Measurements from ENCODE around the gene RUNX2.

The RUNX2 gene

GRCh38 chr6:45605971-45606370 is 277.8 kb downstream of the RUNX2 start:
- DNase-seq (ENCODE audit: extremely low read depth, insufficient read length) = no peak
- H3K4me3 ChIP-seq (replicated peaks; ENCODE audit: low read depth, low read length) = no peak overlapping the region
- no peak for TF ChIP-seq CTCF (IDR thresholded peaks at IDR 0.05; ENCODE audit: insufficient read depth, low read length, poor library complexity, severe bottlenecking)
- H3K36me3 ChIP-seq (ENCODE audit: control insufficient read depth, insufficient read depth, low read length) = no peaks in the 10 kb centered on the region
- no peaks in the 10 kb centered on the region; the same call in 1 of the 2 replicates for H3K27me3 ChIP-seq (replicated peaks; ENCODE audit: control insufficient read depth, insufficient read depth, low read length)

GRCh38 chr6:45606831-45607400 is 278.8 kb downstream of the RUNX2 start:
- no peaks in the 10 kb centered on the region; the same call in 1 of the 2 replicates for H3K27me3 ChIP-seq (replicated peaks; ENCODE audit: control insufficient read depth, insufficient read depth, low read length)
- H3K36me3 ChIP-seq (ENCODE audit: control insufficient read depth, insufficient read depth, low read length) = no peaks in the 10 kb centered on the region
- DNase-seq (ENCODE audit: extremely low read depth, insufficient read length) = no peak
- H3K4me3 ChIP-seq (replicated peaks; ENCODE audit: low read depth, low read length) = no peak overlapping the region
- no peak for TF ChIP-seq CTCF (IDR thresholded peaks at IDR 0.05; ENCODE audit: insufficient read depth, low read length, poor library complexity, severe bottlenecking)

GRCh38 chr6:45607798-45608197 is 279.7 kb downstream of the RUNX2 start:
- no peak for TF ChIP-seq CTCF (IDR thresholded peaks at IDR 0.05; ENCODE audit: insufficient read depth, low read length, poor library complexity, severe bottlenecking)
- DNase-seq (ENCODE audit: extremely low read depth, insufficient read length) = no peak
- Histone ChIP-seq H3K4me3 (replicated peaks; ENCODE audit: low read depth, low read length) (no peak overlapping the region), H3K27me3 (replicated peaks; ENCODE audit: control insufficient read depth, insufficient read depth, low read length) (no peaks in the 10 kb centered on the region; the same call in 1 of the 2 replicates), H3K36me3 (ENCODE audit: control insufficient read depth, insufficient read depth, low read length) (no peaks in the 10 kb centered on the region)

- Histone ChIP-seq H3K36me3 (ENCODE audit: control insufficient read depth, insufficient read depth, low read length) (no peaks in the 10 kb centered on the region), H3K4me3 (replicated peaks; ENCODE audit: low read depth, low read length) (no peak overlapping the region), H3K27me3 (replicated peaks; ENCODE audit: control insufficient read depth, insufficient read depth, low read length) (no peaks in the 10 kb centered on the region; the same call in 1 of the 2 replicates)
- no peak for DNase-seq (ENCODE audit: extremely low read depth, insufficient read length)
- TF ChIP-seq CTCF (IDR thresholded peaks at IDR 0.05; ENCODE audit: insufficient read depth, low read length, poor library complexity, severe bottlenecking) = no peak
Observed at GRCh38 chr6:45608252-45608913, 280.3 kb downstream of the RUNX2 start.

- no peak for TF ChIP-seq CTCF (IDR thresholded peaks at IDR 0.05; ENCODE audit: insufficient read depth, low read length, poor library complexity, severe bottlenecking)
- Histone ChIP-seq H3K4me3 (replicated peaks; ENCODE audit: low read depth, low read length) (no peak overlapping the region), H3K36me3 (ENCODE audit: control insufficient read depth, insufficient read depth, low read length) (no peaks in the 10 kb centered on the region), H3K27me3 (replicated peaks; ENCODE audit: control insufficient read depth, insufficient read depth, low read length) (no peaks in the 10 kb centered on the region; the same call in 1 of the 2 replicates)
- no peak for DNase-seq (ENCODE audit: extremely low read depth, insufficient read length)
Observed at GRCh38 chr6:45609141-45609638, 281.1 kb downstream of the RUNX2 start.
